HepG2 (cell line): ENCODE data around the gene MYADML2. TPM values are rescaled to one million over a fixed set of nuclear protein-coding genes. Genes with fewer than 3 reads are reported as not detected.
"Not testable (repeated sequence)": the region's sequence is repeated elsewhere in the genome, so short reads cannot be mapped to it uniquely, and the experiment has no call there.

Source experiments
- ATAC-seq: fragments of 200-7000 bp; cut with Tn5 transposase; 3 replicates; pipeline ENCODE4 v1.9.1; 2020; ENCODE audit warnings: mild to moderate bottlenecking, moderate library complexity
- BruUV-seq: library from RNA; stranded (reverse); fragments of 400-500 nt; replicated peaks from 2 replicates; lab custom pipeline; 2021; lab: Mats Ljungman, UMichigan
- CTCF ChIA-PET: fragments of 300-600 bp; formaldehyde crosslinking; extraction: SDS; loops from one replicate; lab custom pipeline; 2021; ENCODE audit warnings: low total read pairs, inconsistent platforms, low intra/inter-chr PET ratio; lab: Yijun Ruan, JAX
- POLR2A ChIA-PET: fragments of 350-600 bp; sonication (Branson Sonifier 250); formaldehyde crosslinking; loops from one replicate; lab custom pipeline; 2020; ENCODE audit warnings: antibody characterized with exemption, inconsistent platforms; lab: Yijun Ruan, JAX
- DNase-seq: peaks from one replicate; pipeline ENCODE4 v3.0.0-alpha.2; 2015; ENCODE audit warnings: low spot score
- FAIRE-seq: peaks from 3 replicates; lab custom pipeline; 2011; peaks lifted over from hg19 to GRCh38; lab: Jason Lieb, UNC
- H2AFZ ChIP-seq: one replicate; pipeline ENCODE4 v1.6.1; 2011; ENCODE audit warnings: low read length, inconsistent platforms
- H3K27ac ChIP-seq: fragments of 300-600 bp; 3 replicates; pipeline ENCODE4 v1.8.0; 2011; ENCODE audit warnings: mixed run types, mild to moderate bottlenecking, mixed read lengths, low read length, inconsistent platforms; ENCODE audit not compliant: insufficient read depth; ENCODE audit errors: extremely low read length
- H3K27me3 ChIP-seq, 2 experiments: fragments of 200-600 bp in 1 of 2; 2 replicates in 1 of 2; 3 replicates in 1 of 2; pipeline versions ENCODE4 v1.6.0 to v1.8.0; 2011; ENCODE audit warnings: low read length in 2 of 2, mild to moderate bottlenecking in 2 of 2, moderate library complexity in 2 of 2, inconsistent platforms in 1 of 2; ENCODE audit not compliant: insufficient read depth in 2 of 2, control insufficient read depth in 1 of 2
- H3K36me3 ChIP-seq, 2 experiments: fragments of 200-600 bp in 1 of 2; replicated peaks in 1 of 2; 2 replicates in 1 of 2; 3 replicates in 1 of 2; pipeline versions ENCODE4 v1.5.1 to v1.8.0; 2011; ENCODE audit warnings: low read length in 2 of 2, inconsistent platforms in 1 of 2; ENCODE audit not compliant: insufficient read depth in 2 of 2, control insufficient read depth in 1 of 2
- H3K4me1 ChIP-seq: 2 replicates; pipeline ENCODE4 v1.5.1; 2012; ENCODE audit warnings: low read length, inconsistent platforms; ENCODE audit not compliant: insufficient read depth
- H3K4me2 ChIP-seq: 2 replicates; pipeline ENCODE4 v1.6.0; 2011; ENCODE audit warnings: low read depth, low read length, inconsistent platforms
- H3K4me3 ChIP-seq, 3 experiments: fragments of 200-600 bp in 1 of 3; sonication (generic), shearing (Covaris generic) in 1 of 3; replicated peaks in 1 of 3; 2 replicates each; pipeline ENCODE4 v1.5.1; 2011 to 2016; ENCODE audit warnings: low read length in 3 of 3, inconsistent platforms in 2 of 3, low read depth in 2 of 3, mild to moderate bottlenecking in 2 of 3, control low read depth in 1 of 3, mixed read lengths in 1 of 3; ENCODE audit not compliant: insufficient read depth in 1 of 3
- H3K79me2 ChIP-seq: one replicate; pipeline ENCODE4 v1.6.1; 2011; ENCODE audit warnings: low read length, inconsistent platforms; ENCODE audit not compliant: insufficient read depth
- H3K9ac ChIP-seq: 2 replicates; pipeline ENCODE4 v1.6.0; 2011; ENCODE audit warnings: mild to moderate bottlenecking, low read depth, low read length, inconsistent platforms; ENCODE audit not compliant: insufficient read depth
- H3K9me3 ChIP-seq: 2 replicates; pipeline ENCODE4 v1.5.1; 2012; ENCODE audit warnings: mild to moderate bottlenecking, low read length
- H4K20me1 ChIP-seq: 2 replicates; pipeline ENCODE4 v1.6.0; 2011; ENCODE audit warnings: inconsistent platforms, mild to moderate bottlenecking, low read length, moderate library complexity; ENCODE audit not compliant: insufficient read depth
- CTCF ChIP-seq: sonication (generic); formaldehyde crosslinking; IDR thresholded peaks from 2 replicates; pipeline ENCODE4 v1.5.0; 2020; ENCODE audit warnings: mild to moderate bottlenecking, missing genetic modification reagents, moderate library complexity
- POLR2A ChIP-seq, 2 experiments: IDR thresholded peaks; 2 replicates each; pipeline ENCODE4 v1.6.1; 2011; ENCODE audit warnings: low read depth in 2 of 2, low read length in 2 of 2, mild to moderate bottlenecking in 1 of 2, moderate library complexity in 1 of 2; ENCODE audit not compliant: insufficient read depth in 1 of 2
- STAG1 ChIP-seq: sonication (generic); formaldehyde crosslinking; IDR thresholded peaks from 2 replicates; pipeline ENCODE4 v1.4.0; 2020; ENCODE audit warnings: missing genetic modification reagents
- ZFX ChIP-seq: sonication (generic); formaldehyde crosslinking; IDR thresholded peaks from 2 replicates; pipeline ENCODE4 v1.4.0; 2020; ENCODE audit warnings: mild to moderate bottlenecking, low read depth, missing genetic modification reagents, moderate library complexity
- ZMYM3 ChIP-seq: sonication (generic); formaldehyde crosslinking; IDR thresholded peaks from 2 replicates; pipeline ENCODE4 v1.5.1; 2020; ENCODE audit warnings: mild to moderate bottlenecking, missing genetic modification reagents
- ZNF460 ChIP-seq: sonication (generic); formaldehyde crosslinking; IDR thresholded peaks from 2 replicates; pipeline ENCODE4 v1.5.1; 2020; ENCODE audit warnings: missing genetic modification reagents, mild to moderate bottlenecking, borderline replicate concordance
- ZNF746 ChIP-seq: sonication (generic); formaldehyde crosslinking; IDR thresholded peaks from 2 replicates; pipeline ENCODE4 v1.8.0; 2022; ENCODE audit warnings: mild to moderate bottlenecking, missing genetic modification reagents
- ZNF770 ChIP-seq: sonication (generic); formaldehyde crosslinking; IDR thresholded peaks from 2 replicates; pipeline ENCODE4 v1.5.0; 2020; ENCODE audit warnings: mild to moderate bottlenecking, missing genetic modification reagents
- WGBS: methylation state at CpG from one replicate; pipeline ENCODE4 v1.1.6; 2017; ENCODE audit warnings: low lambda C conversion rate; 5-methylcytosine and 5-hydroxymethylcytosine counted together
- in situ Hi-C: cut with HindIII; loops from 2 replicates; pipeline ENCODE4 v1.10.0; 2017; ENCODE audit warnings: low pct_unique_long_range_greater_than_20kb; ENCODE audit not compliant: extremely low pct_ligation_motif_present
- intact Hi-C: fragments of 100-400 bp; cut with micrococcal nuclease; formaldehyde crosslinking; loops from one replicate; pipeline ENCODE4 v1.10.0; 2022; ENCODE audit not compliant: unreplicated experiment
- polyA plus RNA-seq, 8 experiments: library from polyadenylated mRNA; depleted of rRNA in 3 of 8; stranded (reverse) in 7 of 8; unstranded in 1 of 8; fragments of >200 nt; fragmentation: Illumina TruSeq in 4 of 8; extraction: Trizol in 4 of 8; gene quantifications; 2 replicates each; pipeline versions ENCODE4 v1.2.1 to v1.2.3, GENCODE V29; 2011 to 2016; ENCODE audit warnings: low read depth in 4 of 8, missing spikeins in 1 of 8, mixed read lengths in 1 of 8; ENCODE audit not compliant: insufficient read depth in 1 of 8
- total RNA-seq, 5 experiments: library from RNA; depleted of rRNA; stranded (reverse); fragments of >200 nt; fragmentation: Illumina TruSeq; extraction: Trizol; gene quantifications; 2 replicates each; pipeline ENCODE4 v1.2.3, GENCODE V29; 2016; ENCODE audit warnings: low read depth in 1 of 5

Gene MYADML2
- total and polyA plus RNA-seq, 2 of the 13 experiments (the other 11 are each of a cell fraction or from before 2014, with no cell fraction given): not detected

GRCh38 chr17:81953443-81953842 is 6.4 kb upstream of the MYADML2 start:
- BruUV-seq: not testable (repeated sequence)
- 0 out of 2 replicates have a peak, but pooled peaks have one; percentile 7 for TF ChIP-seq ZFX (CRISPR knock-in tag)
- TF ChIP-seq ZNF770 (CRISPR knock-in tag): peak; percentile 97
- TF ChIP-seq ZNF746 (CRISPR knock-in tag): 0 out of 2 replicates have a peak, but pooled peaks have one; percentile 6
- peak; percentile 42 for TF ChIP-seq CTCF
- TF ChIP-seq ZMYM3: peak; percentile 54; the same call in 1 of the 2 replicates
- 0 out of 2 replicates have a peak, but pooled peaks have one; percentile 27 for TF ChIP-seq ZNF460 (CRISPR knock-in tag)
- peak; percentile 41; the same call in 1 of the 2 replicates for TF ChIP-seq STAG1 (CRISPR knock-in tag)
- 0 out of 4 replicates have a peak, but pooled peaks of 1 of the 2 experiments have one; percentile 11 for TF ChIP-seq POLR2A (IDR thresholded peaks at IDR 0.05; ENCODE audit: insufficient read depth in 1 of 2, low read depth in 2 of 2, low read length in 2 of 2)
- TF ChIP-seq, all 625 proteins: peak for 8; not testable (repeated sequence) for 617
- 74% methylated on average over 5 of the region's 5 CpGs for WGBS
- H2AFZ ChIP-seq, H3K9ac ChIP-seq, FAIRE-seq, in situ Hi-C loops, H3K27ac ChIP-seq, H3K4me3 ChIP-seq, H3K27me3 ChIP-seq, ATAC-seq, H3K9me3 ChIP-seq, CTCF ChIA-PET, DNase-seq, H3K4me2 ChIP-seq: not testable (repeated sequence)
- intact Hi-C loops: loop anchor here (1.0 kb wide), 1 partner anchor 9 kb away; no protein-coding TSS in a partner anchor
- peaks cover 63% of the 10 kb centered on the region for H3K4me1 ChIP-seq
- H3K36me3 ChIP-seq: peaks cover 27 to 46% of the 10 kb centered on the region in 2 experiments
- POLR2A ChIA-PET: interaction anchor here (0.9 to 9.7 kb wide), 14 partner anchors 9 to 93 kb away, joined by 3 to 136 read pairs (median 17); partner anchors contain the start of genes CENPX, DCXR, LRRC45 and MAFG
- H3K79me2 ChIP-seq: peaks cover 19% of the 10 kb centered on the region
- H4K20me1 ChIP-seq: peaks cover 19% of the 10 kb centered on the region
